NCI-H1436 treated with DMSO at 0.1 percent for 48 hours (cell line): ENCODE data around the gene DCST2.

Experiments
- DNase-seq: peaks from one replicate; lab custom pipeline; 2025; lab: John Stamatoyannopoulos, UW

Gene DCST2

GRCh38 chr1:155033524-155033923, at the start of gene DCST2, which contains the start of gene DCST1:
DCST2 (minus strand) TSS chr1:155033781; CDS start chr1:155033701, 80 bp downstream.
DCST1 (plus strand) TSS chr1:155033824; CDS start chr1:155034037, 213 bp downstream.
- DNase-seq, result no peak

GRCh38 chr1:155083052-155083541, 49.5 kb upstream of the DCST2 start:
- DNase-seq, result no peak

GRCh38 chr1:155082301-155083051, 48.9 kb upstream of the DCST2 start:
- DNase-seq, result no peak

GRCh38 chr1:155081472-155082300, 48.1 kb upstream of the DCST2 start:
- DNase-seq, result no peak

GRCh38 chr1:155080312-155081228, 47.0 kb upstream of the DCST2 start:
- no peak for DNase-seq

GRCh38 chr1:155079487-155080311, 46.1 kb upstream of the DCST2 start:
- no peak for DNase-seq

- no peak for DNase-seq
Measured at GRCh38 chr1:155079210-155079486, 45.6 kb upstream of the DCST2 start.

GRCh38 chr1:155078469-155079209, 45.1 kb upstream of the DCST2 start, which contains the start of gene EFNA3:
EFNA3 (plus strand) TSS chr1:155078837; CDS start chr1:155078942, 105 bp downstream.
- DNase-seq, result no peak

GRCh38 chr1:155077758-155078445, 44.3 kb upstream of the DCST2 start:
- DNase-seq, result no peak

GRCh38 chr1:155077346-155077745, 43.8 kb upstream of the DCST2 start:
- no peak for DNase-seq

- no peak for DNase-seq
Measured at GRCh38 chr1:155076371-155076770, 42.8 kb upstream of the DCST2 start.

- DNase-seq, result no peak
Measured at GRCh38 chr1:155075535-155075934, 42.0 kb upstream of the DCST2 start.

GRCh38 chr1:155073377-155074242, 40.0 kb upstream of the DCST2 start:
- no peak for DNase-seq

- no peak for DNase-seq
Measured at GRCh38 chr1:155072531-155073289, 39.1 kb upstream of the DCST2 start.

- no peak for DNase-seq
Measured at GRCh38 chr1:155071701-155072100, 38.1 kb upstream of the DCST2 start.

GRCh38 chr1:155070721-155071569, 37.4 kb upstream of the DCST2 start:
- DNase-seq, result no peak

GRCh38 chr1:155070158-155070621, 36.6 kb upstream of the DCST2 start:
- no peak for DNase-seq
